Activated CD8-positive, alpha-beta memory T cell treated with anti-CD3 and anti-CD28 coated beads, Interleukin-2, amount 50 U/mL, for 24 hours (primary cell): Measurements from ENCODE around the gene PTBP3.
"Not testable (repeated sequence)": the region's sequence is repeated elsewhere in the genome, so short reads cannot be mapped to it uniquely, and the experiment has no call there.

Experiments
- DNase-seq: peaks from one replicate; pipeline ENCODE4 v3.0.0-alpha.2; 2020; ENCODE audit errors: extremely low read depth

PTBP3 gene

GRCh38 chr9:112332977-112333638 is at the start of gene PTBP3:
TSS of gene PTBP3 (minus strand) at chr9:112333619. CDS start at chr9:112297865, 35,754 bp downstream.
- DNase-seq: peak; percentile 29

- no peak for DNase-seq
Observed at GRCh38 chr9:112382501-112383364, 49.3 kb upstream of the PTBP3 start.

GRCh38 chr9:112382066-112382465 is 48.6 kb upstream of the PTBP3 start:
- DNase-seq: no peak

- no peak for DNase-seq
Observed at GRCh38 chr9:112380825-112381221, 47.4 kb upstream of the PTBP3 start.

GRCh38 chr9:112380102-112380824 is 46.8 kb upstream of the PTBP3 start, which contains the start of gene HSDL2:
TSS of gene HSDL2 (plus strand) at chr9:112380108. CDS start at chr9:112380164, 56 bp downstream.
- DNase-seq: no peak

GRCh38 chr9:112379177-112380101 is 46.0 kb upstream of the PTBP3 start:
- DNase-seq: peak; percentile 98

GRCh38 chr9:112378328-112379176 is 45.1 kb upstream of the PTBP3 start:
- DNase-seq: no peak

- DNase-seq: no peak
Observed at GRCh38 chr9:112377684-112378327, 44.4 kb upstream of the PTBP3 start.

GRCh38 chr9:112377087-112377486 is 43.7 kb upstream of the PTBP3 start:
- DNase-seq: no peak

GRCh38 chr9:112375361-112375760 is 41.9 kb upstream of the PTBP3 start:
- DNase-seq: no peak

- DNase-seq: not testable (repeated sequence)
Observed at GRCh38 chr9:112374232-112374631, 40.8 kb upstream of the PTBP3 start.

GRCh38 chr9:112373666-112374065 is 40.2 kb upstream of the PTBP3 start:
- DNase-seq: not testable (repeated sequence)

GRCh38 chr9:112371060-112371459 is 37.6 kb upstream of the PTBP3 start:
- DNase-seq: no peak

- DNase-seq: no peak
Observed at GRCh38 chr9:112369817-112370216, 36.4 kb upstream of the PTBP3 start.

GRCh38 chr9:112367465-112367864 is 34.0 kb upstream of the PTBP3 start:
- no peak for DNase-seq

- no peak for DNase-seq
Observed at GRCh38 chr9:112366591-112366990, 33.2 kb upstream of the PTBP3 start.

GRCh38 chr9:112365257-112365656 is 31.8 kb upstream of the PTBP3 start:
- not testable (repeated sequence) for DNase-seq

GRCh38 chr9:112364761-112365160 is 31.3 kb upstream of the PTBP3 start:
- DNase-seq: no peak

- no peak for DNase-seq
Observed at GRCh38 chr9:112361601-112362000, 28.2 kb upstream of the PTBP3 start.
